Testis (tissue), 3 donors: Measurements from ENCODE around the gene FSD1. TPM values are rescaled to one million over a fixed set of nuclear protein-coding genes. Genes with fewer than 3 reads are reported as not detected.

Experiments used
- DNase-seq: peaks from one replicate; pipeline ENCODE4 v3.0.0-alpha.2; 2019
- H3K27ac ChIP-seq, 2 donors: fragments of 200-600 bp; sonication (generic); one replicate each; pipeline ENCODE4 v1.5.1; 2019
- H3K27me3 ChIP-seq: fragments of 200-600 bp; sonication (generic); one replicate; pipeline ENCODE4 v1.5.1; 2019
- H3K36me3 ChIP-seq: fragments of 200-600 bp; sonication (generic); one replicate; pipeline ENCODE4 v1.5.1; 2017; ENCODE audit warnings: low read depth; ENCODE audit errors: missing control alignments
- H3K4me1 ChIP-seq: fragments of 200-600 bp; sonication (generic); one replicate; pipeline ENCODE4 v1.5.1; 2019
- H3K4me3 ChIP-seq, 2 donors: fragments of 200-600 bp; sonication (generic); one replicate each; pipeline ENCODE4 v1.5.1; 2017 to 2019
- H3K9me3 ChIP-seq: fragments of 200-600 bp; sonication (generic); one replicate; pipeline ENCODE4 v1.5.1; 2017
- CTCF ChIP-seq, 3 experiments: fragments of 450-650 bp in 2 of 3; fragments of 200-600 bp in 1 of 3; sonication (generic) in 1 of 3; IDR thresholded peaks; one replicate each; pipeline ENCODE4 v1.5.1; 2016 to 2019; ENCODE audit warnings: antibody characterized with exemption in 3 of 3, mild to moderate bottlenecking in 2 of 3, moderate library complexity in 1 of 3
- POLR2A ChIP-seq: fragments of 450-650 bp; IDR thresholded peaks from one replicate; pipeline ENCODE4 v1.6.1; 2017; ENCODE audit warnings: antibody characterized with exemption, mild to moderate bottlenecking, moderate library complexity
- WGBS, 2 donors: methylation state at CpG; one replicate each; pipeline ENCODE4 v1.1.5; 2018; 5-methylcytosine and 5-hydroxymethylcytosine counted together
- intact Hi-C: fragments of 100-400 bp; cut with DNase I; formaldehyde crosslinking; loops from one replicate; pipeline ENCODE4 v1.15.1; 2023; ENCODE audit warnings: low total_unique reads
- polyA plus RNA-seq: library from polyadenylated mRNA; stranded (reverse); fragments of 350-450 nt; fragmentation: Illumina TruSeq; extraction: RNeasy Lipid Tissue Mini Kit (QIAGEN cat#74804); gene quantifications from one replicate; pipeline ENCODE4 v1.2.3, GENCODE V29; 2014; ENCODE audit warnings: low read depth, low replicate concordance; ENCODE audit not compliant: insufficient read depth
- total RNA-seq, 2 donors: library from RNA; depleted of rRNA; stranded (reverse); fragments of >200 nt; gene quantifications; one replicate each; pipeline ENCODE4 v1.2.3, GENCODE V29; 2016

The FSD1 gene
- total and polyA plus RNA-seq, 3 donors from 2014 or later: 18.2 to 24.9 (median 24.1) TPM

- Histone ChIP-seq H3K9me3 (no peaks in the 10 kb centered on the region), H3K36me3 (no peaks in the 10 kb centered on the region), H3K27ac (no peak overlapping the region), H3K4me1 (no peaks in the 10 kb centered on the region), H3K4me3 (no peak overlapping the region), H3K27me3 (no peaks in the 10 kb centered on the region)
- intact Hi-C loops: loop anchor here (10.0 kb wide), 1 partner anchor 75 kb away; the partner anchor contains the start of gene SHD
- 86 to 88% methylated on average over 8 of the region's 8 CpGs for WGBS, 2 donors
- TF ChIP-seq CTCF (IDR thresholded peaks at IDR 0.05) (no peak), POLR2A (no peak)
- DNase-seq: no peak
These were observed 45.7 kb downstream of the FSD1 start for GRCh38 chr19:4350111-4350510.

- Histone ChIP-seq H3K4me1 (no peaks in the 10 kb centered on the region), H3K27ac (no peak overlapping the region), H3K27me3 (no peaks in the 10 kb centered on the region), H3K9me3 (no peaks in the 10 kb centered on the region), H3K36me3 (no peaks in the 10 kb centered on the region), H3K4me3 (no peak overlapping the region)
- intact Hi-C loops: loop anchor here (10.0 kb wide), 1 partner anchor 76 kb away; the partner anchor contains the start of gene SHD
- DNase-seq: no peak
- WGBS, 2 donors: 91 to 92% methylated on average over 9 of the region's 9 CpGs
- TF ChIP-seq CTCF (IDR thresholded peaks at IDR 0.05) (no peak), POLR2A (no peak)
These were observed 46.3 kb downstream of the FSD1 start for GRCh38 chr19:4350726-4351125.

DNA sequence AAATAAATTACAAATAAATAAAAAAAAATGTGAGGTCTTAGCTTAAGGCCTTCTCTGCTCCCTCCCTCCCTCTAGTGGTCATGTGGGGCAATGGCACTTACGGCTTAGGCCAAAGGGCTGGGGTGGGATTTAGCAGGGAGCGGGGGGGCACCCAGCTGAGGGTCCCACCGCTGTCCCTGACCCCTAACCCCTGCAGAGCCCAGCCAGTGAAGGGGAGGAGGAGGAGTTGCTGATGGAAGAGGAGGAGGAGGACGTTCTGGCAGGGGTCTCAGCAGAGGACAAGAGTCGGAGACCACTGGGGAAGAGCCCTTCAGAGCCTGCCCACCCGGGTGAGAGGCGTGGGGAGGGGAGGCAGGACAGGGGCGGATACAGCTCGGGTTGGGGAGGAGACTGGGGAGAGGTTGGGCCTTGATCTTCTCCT lies 48.3 kb downstream of the FSD1 start:
- no peak overlapping the region for H3K27ac ChIP-seq
- H3K27me3 ChIP-seq: no peaks in the 10 kb centered on the region
- peak; percentile 54 to 92 (median 64) for TF ChIP-seq CTCF (IDR thresholded peaks at IDR 0.05)
- no peak for TF ChIP-seq POLR2A
- 47 to 55% methylated on average over 8 to 9 of the region's 9 CpGs for WGBS, 2 donors
- no peaks in the 10 kb centered on the region for H3K9me3 ChIP-seq
- H3K4me1 ChIP-seq: no peaks in the 10 kb centered on the region
- H3K4me3 ChIP-seq: no peak overlapping the region
- H3K36me3 ChIP-seq: no peaks in the 10 kb centered on the region
- peak; percentile 42 for DNase-seq
- intact Hi-C loops: loop anchor here (10.0 kb wide), 1 partner anchor 78 kb away; the partner anchor contains the start of gene SHD

- DNase-seq: no peak
- TF ChIP-seq POLR2A (no peak), CTCF (IDR thresholded peaks at IDR 0.05) (no peak)
- no peaks in the 10 kb centered on the region for H3K27me3 ChIP-seq
- intact Hi-C loops: loop anchor here (10.0 kb wide), 1 partner anchor 79 kb away; the partner anchor contains the start of gene SHD
- no peak overlapping the region for H3K27ac ChIP-seq
- H3K4me3 ChIP-seq: no peak overlapping the region
- no peaks in the 10 kb centered on the region for H3K36me3 ChIP-seq
- H3K9me3 ChIP-seq: no peaks in the 10 kb centered on the region
- peaks cover 3% of the 10 kb centered on the region for H3K4me1 ChIP-seq
- WGBS, 2 donors: 70 to 86% methylated on average over 4 to 12 of the region's 12 CpGs
These were observed 49.9 kb downstream of the FSD1 start for GRCh38 chr19:4354282-4354681.

DNA sequence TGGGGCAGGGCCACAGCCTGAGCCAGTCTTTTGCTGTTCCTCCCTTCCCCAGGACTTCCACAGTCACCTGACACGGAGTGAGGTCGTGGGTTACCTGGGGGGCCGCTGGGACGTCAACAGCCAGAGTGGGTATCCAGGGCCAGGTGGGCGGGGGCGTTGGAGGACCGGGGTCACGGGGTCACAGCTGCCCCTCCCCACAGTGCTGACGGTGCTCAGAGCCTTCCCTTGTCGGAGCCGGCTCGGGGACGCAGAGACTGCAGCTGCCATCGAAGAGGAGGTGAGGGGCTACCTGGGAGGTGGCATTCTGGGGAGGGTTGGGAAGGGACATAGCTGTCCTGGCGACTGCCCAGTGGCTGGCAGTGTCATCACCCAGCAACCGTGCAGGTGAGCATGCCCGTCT lies 50.5 kb downstream of the FSD1 start:
- Histone ChIP-seq H3K9me3 (no peaks in the 10 kb centered on the region), H3K27me3 (no peaks in the 10 kb centered on the region), H3K36me3 (no peaks in the 10 kb centered on the region), H3K4me1 (peaks cover 7% of the 10 kb centered on the region), H3K4me3 (no peak overlapping the region), H3K27ac (no peak overlapping the region)
- TF ChIP-seq POLR2A (no peak), CTCF (IDR thresholded peaks at IDR 0.05) (no peak)
- intact Hi-C loops: loop anchor here (10.0 kb wide), 1 partner anchor 80 kb away; the partner anchor contains the start of gene SHD
- DNase-seq: no peak
- 83 to 91% methylated on average over 4 to 17 of the region's 17 CpGs for WGBS, 2 donors
